Stimulated activated CD8-positive, alpha-beta memory T cell treated with anti-CD3 and anti-CD28 coated beads, Interleukin-4, amount 100 ng/mL, for 24 hours (primary cell): ENCODE measurements around the gene GNE.

ENCODE experiments used
- DNase-seq: peaks from one replicate; pipeline ENCODE4 v3.0.0-alpha.2; 2020; ENCODE audit warnings: low read depth

Gene GNE

GRCh38 chr9:36166168-36166927 lies 91.9 kb downstream of the GNE start:
- peak; percentile 75 for DNase-seq

DNA sequence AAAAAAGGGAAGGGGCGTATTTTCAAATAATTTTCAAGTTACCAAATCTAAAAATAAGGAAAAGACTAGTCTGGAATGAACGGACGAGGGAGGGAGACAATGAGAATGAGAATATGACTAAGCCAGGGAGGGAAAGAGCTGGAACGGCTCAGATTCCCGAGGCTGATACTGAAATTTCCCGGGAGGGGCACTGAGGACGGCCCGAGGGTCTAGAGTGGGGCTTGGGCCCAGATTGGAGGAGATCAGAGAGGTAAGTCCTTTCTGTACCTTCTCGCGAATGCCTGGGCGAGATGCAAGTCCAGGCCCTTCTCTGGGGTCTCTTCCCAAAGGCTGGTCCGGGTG lies 92.5 kb downstream of the GNE start:
- no peak for DNase-seq

DNA sequence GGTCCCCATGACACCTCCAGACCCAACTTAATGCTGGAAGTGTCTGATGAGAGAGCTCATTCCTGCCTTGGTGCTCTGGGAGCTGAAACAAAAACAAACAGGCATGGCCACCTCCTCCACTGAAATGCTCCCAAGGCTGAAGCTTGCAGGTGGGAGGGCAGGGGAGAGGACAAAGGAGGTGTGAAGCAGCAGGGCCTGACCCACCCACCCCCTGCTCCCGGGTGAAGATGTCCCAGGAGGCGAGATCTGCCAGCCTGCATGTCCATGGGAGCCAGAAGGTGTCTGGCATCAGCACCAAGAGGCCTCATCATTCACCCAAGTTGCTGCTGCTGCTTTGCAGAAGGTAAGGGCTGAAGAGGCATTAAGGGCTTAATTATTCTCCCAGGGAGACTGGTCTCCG lies 93.3 kb downstream of the GNE start:
- no peak for DNase-seq
